GM18511 (cell line): ENCODE data around the gene PLD1.
"Not testable (repeated sequence)": the region's sequence is repeated elsewhere in the genome, so short reads cannot be mapped to it uniquely, and the experiment has no call there.

Experiments
- ATAC-seq: cut with Tn5 transposase; IDR thresholded peaks from one replicate; pipeline ENCODE4 v1.9.1; 2021; ENCODE audit warnings: mild to moderate bottlenecking, moderate library complexity; ENCODE audit not compliant: unreplicated experiment

PLD1 gene

GRCh38 chr3:171711461-171712170 is 98.7 kb downstream of the PLD1 start:
- ATAC-seq: no peak

DNA sequence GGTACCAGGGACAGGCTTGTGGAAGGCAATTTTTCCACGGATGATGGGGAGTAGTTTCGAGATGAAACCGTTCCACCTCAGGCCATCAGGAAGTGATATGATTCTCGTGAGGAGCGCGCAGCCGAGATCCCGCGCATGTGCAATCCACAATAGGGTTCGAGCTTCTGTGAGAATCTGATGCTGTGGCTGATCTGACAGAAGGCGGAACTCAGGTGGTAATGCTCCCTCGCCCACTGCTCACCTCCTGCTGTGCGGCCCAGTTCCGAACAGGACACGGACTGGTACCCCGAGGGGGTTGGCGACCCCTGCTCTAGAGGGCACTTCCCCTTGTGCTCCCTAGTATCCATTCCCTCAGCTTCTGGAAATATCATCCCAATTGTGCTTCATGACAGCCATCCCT is 99.9 kb downstream of the PLD1 start:
- ATAC-seq: no peak

- ATAC-seq: no peak
These were observed 105.5 kb downstream of the PLD1 start for GRCh38 chr3:171704814-171705213.

GRCh38 chr3:171704002-171704401 is 106.3 kb downstream of the PLD1 start:
- ATAC-seq: no peak

GRCh38 chr3:171703144-171703543 is 107.1 kb downstream of the PLD1 start:
- no peak for ATAC-seq

DNA sequence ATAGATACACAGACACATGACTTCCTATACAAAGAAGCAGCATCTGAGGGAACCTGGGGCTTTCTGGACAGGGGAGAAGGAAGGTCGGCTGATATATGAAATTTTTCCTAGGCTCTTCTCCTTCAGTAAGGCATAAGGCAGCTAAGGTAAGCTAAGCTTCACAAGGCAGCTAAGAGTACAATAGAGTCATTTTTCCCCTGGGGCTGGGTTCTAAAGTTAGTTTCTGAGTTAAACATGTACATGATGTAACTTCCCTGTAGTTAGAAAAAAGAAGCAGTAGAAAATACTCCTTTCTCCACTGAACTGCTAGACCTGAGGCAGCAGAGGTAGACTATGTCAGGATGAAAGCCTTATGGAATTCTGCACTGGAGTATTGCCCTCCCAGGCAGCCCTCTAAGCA is 109.6 kb downstream of the PLD1 start:
- no peak for ATAC-seq

DNA sequence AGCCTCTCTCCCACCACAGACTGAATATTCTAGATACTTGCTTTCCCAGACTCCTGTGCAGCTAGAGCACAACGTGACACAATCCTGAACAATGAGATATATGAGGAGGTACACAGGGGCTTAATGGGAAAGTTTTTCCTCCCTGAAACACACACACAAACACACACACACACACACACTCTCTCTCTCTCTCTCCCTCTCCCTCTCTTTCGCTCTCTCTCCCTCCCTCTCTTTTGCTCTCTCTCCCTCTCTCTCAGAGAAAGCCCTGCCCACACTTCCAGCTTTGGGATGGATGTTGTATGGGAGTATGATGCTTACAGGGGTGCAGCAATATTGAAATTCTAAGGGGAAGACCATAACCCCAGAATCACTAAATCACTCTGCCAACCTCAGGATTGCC is 110.1 kb downstream of the PLD1 start:
- no peak for ATAC-seq

GRCh38 chr3:171699601-171700000 is 110.7 kb downstream of the PLD1 start:
- no peak for ATAC-seq

DNA sequence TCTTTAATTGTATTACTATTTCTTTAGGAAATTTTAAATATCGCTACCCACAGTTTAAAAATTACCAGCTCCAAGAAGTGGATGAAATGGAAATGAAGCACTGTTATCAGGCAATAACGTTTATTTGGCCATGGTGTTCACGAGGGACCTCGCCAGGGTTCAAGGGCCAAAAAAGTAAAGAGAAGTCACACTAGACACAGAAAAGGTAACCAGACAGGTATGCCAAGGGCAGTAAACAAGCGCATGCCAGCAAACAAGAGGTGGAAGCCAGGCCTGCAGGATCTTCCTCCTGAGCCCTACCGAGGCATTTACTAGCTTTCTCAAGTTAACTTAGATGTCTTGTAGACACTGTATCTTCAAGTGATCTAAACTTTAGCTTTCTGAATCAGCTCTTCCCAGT is 113.5 kb downstream of the PLD1 start:
- ATAC-seq: no peak

DNA sequence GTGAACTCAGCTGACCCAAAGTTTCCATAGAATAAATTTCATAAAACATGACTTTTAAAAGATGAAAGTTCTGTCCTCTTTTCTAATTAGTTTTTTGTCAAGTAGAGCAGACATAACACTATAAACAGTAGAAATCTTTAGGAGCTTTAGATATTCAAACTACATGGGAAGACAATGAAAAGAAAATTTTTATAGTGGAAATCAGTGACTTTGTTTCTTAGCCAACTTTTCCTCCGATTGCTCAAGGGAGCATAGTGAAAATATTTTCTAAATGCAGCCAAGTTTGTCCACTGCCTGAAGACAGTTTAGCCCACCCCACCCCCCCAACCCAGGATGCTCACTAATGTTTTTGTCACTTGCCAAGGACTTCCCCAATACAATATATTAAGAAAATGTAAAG is 114.9 kb downstream of the PLD1 start:
- ATAC-seq: no peak

- no peak for ATAC-seq
These were observed 115.4 kb downstream of the PLD1 start for GRCh38 chr3:171694888-171695287.

- not testable (repeated sequence) for ATAC-seq
These were observed 117.7 kb downstream of the PLD1 start for GRCh38 chr3:171692551-171692950.

- ATAC-seq: no peak
These were observed 118.8 kb downstream of the PLD1 start for GRCh38 chr3:171691485-171691884.

- ATAC-seq: no peak
These were observed 120.0 kb downstream of the PLD1 start for GRCh38 chr3:171690281-171690680.

DNA sequence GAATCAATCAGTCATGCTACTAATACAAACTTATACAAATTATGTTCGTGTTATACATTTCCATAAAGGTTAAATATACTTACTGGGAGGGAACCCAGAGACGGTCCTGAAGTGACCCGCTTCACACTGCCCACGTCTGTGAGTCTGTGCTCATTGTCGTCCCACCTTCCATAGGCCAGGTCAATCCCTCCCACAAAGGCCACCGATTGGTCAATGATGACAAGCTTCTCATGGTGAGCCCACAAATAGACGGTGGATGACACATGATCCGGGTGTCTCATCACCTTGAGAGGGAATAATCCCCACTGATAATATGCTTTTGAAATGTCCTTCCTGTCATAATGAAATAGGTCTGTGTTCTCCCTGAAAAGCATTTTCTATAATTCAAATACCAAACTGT is 121.7 kb downstream of the PLD1 start:
- ATAC-seq: no peak

DNA sequence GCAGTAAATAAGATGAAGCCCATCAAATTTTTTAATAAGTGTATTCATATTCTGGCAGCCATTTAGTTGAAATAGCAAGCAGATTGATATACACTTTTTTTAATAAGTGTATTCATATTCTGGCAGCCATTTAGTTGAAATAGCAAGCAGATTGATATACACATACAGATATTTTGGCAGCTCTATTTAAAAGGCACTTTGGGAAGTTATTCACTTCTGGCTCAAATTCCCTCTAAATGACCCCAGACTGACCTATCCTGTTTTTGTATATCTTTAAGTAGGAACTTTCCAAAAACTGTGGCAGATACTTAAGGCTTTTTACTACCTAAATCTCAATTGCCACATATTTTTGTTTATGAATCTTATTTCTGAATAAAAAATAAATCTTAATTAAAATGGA is 122.3 kb downstream of the PLD1 start:
- no peak for ATAC-seq

DNA sequence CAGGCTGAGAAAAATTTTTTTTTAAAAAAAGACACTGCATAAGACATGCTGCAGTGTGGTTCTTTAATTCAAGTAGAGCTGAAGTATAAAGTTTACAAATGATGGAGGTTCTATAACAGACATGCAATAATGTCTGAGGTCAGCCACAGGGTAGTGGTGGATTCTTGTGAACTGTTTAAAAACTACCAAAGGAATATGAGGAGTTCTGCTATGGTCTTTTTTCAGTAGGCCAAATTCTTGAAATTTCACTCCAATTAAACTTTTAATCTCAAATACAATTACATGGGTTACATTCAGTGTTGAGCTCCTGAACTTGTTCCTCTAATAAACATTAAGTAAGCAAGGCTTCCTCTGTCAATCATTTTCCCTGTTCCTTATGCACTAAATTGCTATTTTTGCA is 122.7 kb downstream of the PLD1 start:
- ATAC-seq: no peak

DNA sequence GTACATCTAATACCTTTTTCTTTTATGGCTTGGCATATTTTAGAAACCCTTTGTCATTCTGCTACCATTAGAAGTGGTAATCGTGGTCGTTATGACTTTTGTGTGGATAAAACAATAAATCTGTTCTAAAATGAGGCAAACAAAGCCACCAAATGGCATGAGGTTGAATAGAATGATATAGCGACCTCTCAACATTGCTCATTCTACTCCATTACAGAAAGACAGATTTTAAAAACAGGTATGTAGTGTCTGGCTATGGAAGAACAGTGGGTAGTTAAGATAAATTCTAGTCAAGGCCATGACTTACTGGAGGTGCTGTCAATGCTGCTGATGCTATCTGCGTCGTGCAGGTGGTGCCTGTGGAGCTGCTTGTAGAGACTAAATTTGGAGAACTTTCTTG is 123.2 kb downstream of the PLD1 start:
- no peak for ATAC-seq

GRCh38 chr3:171685116-171685895 is 125.0 kb downstream of the PLD1 start:
- ATAC-seq: no peak

DNA sequence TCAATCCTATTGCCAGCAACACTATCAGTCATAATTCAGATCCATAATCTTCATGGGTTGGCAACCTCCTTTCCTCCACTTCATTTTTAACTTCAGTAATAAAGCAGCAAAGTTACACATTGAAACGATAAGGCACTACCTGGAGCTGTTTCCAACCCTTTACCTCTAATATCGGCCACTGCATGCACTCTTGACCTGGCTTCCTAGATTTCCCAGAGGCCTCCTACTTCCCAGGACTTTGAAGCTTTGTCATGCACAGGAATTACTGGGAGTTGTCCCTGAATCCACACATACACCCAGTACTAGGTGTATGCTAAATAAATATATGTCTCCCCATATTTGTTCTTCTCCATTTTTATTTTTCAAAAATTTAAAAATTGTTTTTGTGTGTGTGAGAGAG is 126.1 kb downstream of the PLD1 start:
- no peak for ATAC-seq

GRCh38 chr3:171682743-171683142 is 127.5 kb downstream of the PLD1 start:
- no peak for ATAC-seq

GRCh38 chr3:171680726-171681411 is 129.4 kb downstream of the PLD1 start:
- no peak for ATAC-seq
